Measurements from ENCODE around the gene GLG1.

GRCh38 chr16:74622005-74622404, 15.1 kb upstream of the GLG1 start:
- TF ChIP-seq CTCF (IDR thresholded peaks at IDR 0.05; ENCODE audit: low read depth, low read length) = no peak
- TF ChIP-seq EZH2phosphoT487 (IDR thresholded peaks at IDR 0.05; ENCODE audit: low read depth) = no peak
